WERI-Rb-1 (cell line): Measurements from ENCODE around the gene ARID3C.
A peak's percentile ranks its signal among the peaks of the same experiment; 100 is the strongest.

Experiments used
- DNase-seq: peaks from one replicate; pipeline ENCODE4 v3.0.0-alpha.2; 2020
- H3K27ac ChIP-seq: fragments of 250-450 bp; sonication (Bioruptor Pico); 2 replicates; pipeline ENCODE4 v1.5.1; 2020; ENCODE audit warnings: mild to moderate bottlenecking, moderate library complexity
- H3K27me3 ChIP-seq: fragments of 250-450 bp; sonication (Bioruptor Pico); 2 replicates; pipeline ENCODE4 v1.5.1; 2021; ENCODE audit warnings: mild to moderate bottlenecking, low read depth, moderate library complexity; ENCODE audit not compliant: insufficient read depth, severe bottlenecking
- H3K36me3 ChIP-seq: fragments of 250-450 bp; sonication (Bioruptor Pico); 2 replicates; pipeline ENCODE4 v1.5.1; 2020; ENCODE audit warnings: mild to moderate bottlenecking, moderate library complexity
- H3K4me3 ChIP-seq: 2 replicates; pipeline ENCODE4 v1.5.1; 2011; ENCODE audit warnings: low read depth, mild to moderate bottlenecking, control low read depth, low read length
- H3K9me3 ChIP-seq: fragments of 250-450 bp; sonication (Bioruptor Pico); 2 replicates; pipeline ENCODE4 v1.5.1; 2021; ENCODE audit warnings: mild to moderate bottlenecking, moderate library complexity; ENCODE audit not compliant: severe bottlenecking
- TF ChIP-seq, protein P1 (sequence below): IDR thresholded peaks from 2 replicates; pipeline ENCODE4 v1.5.1; 2011; ENCODE audit warnings: low read depth, mild to moderate bottlenecking, control low read depth, inconsistent platforms, low read length

ARID3C gene

DNA sequence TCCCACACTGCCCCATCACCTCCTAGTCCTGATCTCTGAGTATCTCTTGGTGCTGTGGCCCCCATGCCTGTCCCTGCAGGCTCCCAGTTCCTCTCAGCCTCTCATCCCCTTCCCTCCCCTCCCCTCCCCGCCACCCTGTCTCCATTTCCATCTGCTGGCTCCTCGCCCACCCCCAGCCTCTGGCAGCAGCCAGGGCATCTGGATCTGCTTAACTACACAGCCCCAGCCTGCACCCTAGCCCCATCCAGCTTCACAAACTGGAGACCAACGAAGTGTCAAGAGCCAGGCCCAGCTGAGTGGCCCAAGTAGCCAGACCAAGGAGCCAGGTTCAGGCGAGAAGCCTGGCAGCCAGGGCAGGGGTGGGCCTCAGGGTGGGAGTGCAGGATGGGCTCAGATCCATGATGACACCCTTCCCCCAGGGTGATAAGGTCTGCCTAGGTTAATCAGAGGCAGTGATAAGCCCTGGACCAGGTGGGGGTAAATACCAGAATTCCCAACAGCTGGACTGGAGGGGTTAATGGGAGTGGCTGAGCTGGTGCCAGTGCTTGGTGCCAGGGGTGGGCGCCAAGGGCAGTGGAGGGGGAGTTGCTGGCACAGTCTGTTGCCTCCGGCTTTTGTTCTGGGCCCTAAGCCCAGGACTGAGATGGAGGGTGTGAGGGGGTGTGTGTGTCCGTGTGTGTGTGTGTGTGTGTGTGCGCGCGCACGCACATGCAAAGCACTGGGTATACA is 25.6 kb upstream of the ARID3C start:
- TF ChIP-seq, protein P1, sequence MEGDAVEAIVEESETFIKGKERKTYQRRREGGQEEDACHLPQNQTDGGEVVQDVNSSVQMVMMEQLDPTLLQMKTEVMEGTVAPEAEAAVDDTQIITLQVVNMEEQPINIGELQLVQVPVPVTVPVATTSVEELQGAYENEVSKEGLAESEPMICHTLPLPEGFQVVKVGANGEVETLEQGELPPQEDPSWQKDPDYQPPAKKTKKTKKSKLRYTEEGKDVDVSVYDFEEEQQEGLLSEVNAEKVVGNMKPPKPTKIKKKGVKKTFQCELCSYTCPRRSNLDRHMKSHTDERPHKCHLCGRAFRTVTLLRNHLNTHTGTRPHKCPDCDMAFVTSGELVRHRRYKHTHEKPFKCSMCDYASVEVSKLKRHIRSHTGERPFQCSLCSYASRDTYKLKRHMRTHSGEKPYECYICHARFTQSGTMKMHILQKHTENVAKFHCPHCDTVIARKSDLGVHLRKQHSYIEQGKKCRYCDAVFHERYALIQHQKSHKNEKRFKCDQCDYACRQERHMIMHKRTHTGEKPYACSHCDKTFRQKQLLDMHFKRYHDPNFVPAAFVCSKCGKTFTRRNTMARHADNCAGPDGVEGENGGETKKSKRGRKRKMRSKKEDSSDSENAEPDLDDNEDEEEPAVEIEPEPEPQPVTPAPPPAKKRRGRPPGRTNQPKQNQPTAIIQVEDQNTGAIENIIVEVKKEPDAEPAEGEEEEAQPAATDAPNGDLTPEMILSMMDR, result no peak
- H3K4me3 ChIP-seq, result no peak overlapping the region
- peaks cover 2% of the 10 kb centered on the region; the same call in 1 of the 2 replicates for H3K36me3 ChIP-seq
- DNase-seq, result peak; percentile 75
- no peaks in the 10 kb centered on the region for H3K27me3 ChIP-seq
- no peaks in the 10 kb centered on the region for H3K9me3 ChIP-seq
- H3K27ac ChIP-seq, result peak overlapping the region; percentile 81

DNA sequence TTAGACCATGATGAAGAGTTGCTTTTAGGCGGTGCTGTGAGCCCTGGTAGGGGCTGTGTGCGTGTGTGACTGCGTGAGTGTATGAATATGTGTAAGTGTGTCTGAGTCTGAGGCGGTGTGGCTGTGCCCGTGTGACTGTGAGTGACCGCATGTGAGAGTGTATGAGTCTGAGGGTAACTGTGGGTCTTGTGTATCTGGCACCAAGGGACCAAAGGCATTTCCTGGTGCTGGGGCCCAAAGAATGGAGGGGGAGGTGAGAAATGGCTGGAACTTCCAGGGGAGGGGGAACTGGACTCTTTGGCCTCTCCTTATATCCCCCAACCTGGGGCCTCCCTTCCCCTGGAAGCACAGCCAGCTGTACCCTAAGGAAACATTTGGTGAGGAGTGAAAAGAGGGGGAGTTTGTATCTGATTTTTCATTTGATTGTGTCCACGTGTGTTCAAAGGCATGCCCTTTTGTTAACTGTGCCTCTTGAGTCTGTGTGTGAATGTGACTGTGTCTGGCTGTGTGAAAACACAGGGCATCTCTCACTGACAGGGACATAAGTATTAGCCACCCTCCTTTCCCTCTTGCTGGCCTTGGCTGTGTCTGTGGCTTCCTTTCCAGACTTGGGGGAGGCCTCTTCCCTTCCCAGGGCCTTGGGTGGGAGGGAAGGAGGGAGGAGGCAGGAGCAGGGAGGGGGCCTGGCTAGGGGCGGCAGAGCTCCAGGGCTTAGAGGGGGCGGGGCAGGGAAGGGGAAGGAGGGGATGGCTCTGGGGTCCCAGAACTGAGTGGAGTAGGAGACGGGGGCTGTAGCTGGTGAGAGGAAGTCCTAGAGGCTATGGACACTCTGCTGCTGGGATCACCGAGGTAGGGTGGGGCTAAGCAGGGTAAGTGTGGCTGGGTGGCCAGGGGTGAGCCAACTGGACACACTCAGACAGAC is 24.5 kb upstream of the ARID3C start:
- Histone ChIP-seq H3K9me3 (no peaks in the 10 kb centered on the region), H3K36me3 (peaks cover 13% of the 10 kb centered on the region), H3K4me3 (no peak overlapping the region), H3K27me3 (no peaks in the 10 kb centered on the region), H3K27ac (peak overlapping the region; percentile 81)
- DNase-seq, result peak; percentile 66
- TF ChIP-seq, protein P1, result no peak

DNA sequence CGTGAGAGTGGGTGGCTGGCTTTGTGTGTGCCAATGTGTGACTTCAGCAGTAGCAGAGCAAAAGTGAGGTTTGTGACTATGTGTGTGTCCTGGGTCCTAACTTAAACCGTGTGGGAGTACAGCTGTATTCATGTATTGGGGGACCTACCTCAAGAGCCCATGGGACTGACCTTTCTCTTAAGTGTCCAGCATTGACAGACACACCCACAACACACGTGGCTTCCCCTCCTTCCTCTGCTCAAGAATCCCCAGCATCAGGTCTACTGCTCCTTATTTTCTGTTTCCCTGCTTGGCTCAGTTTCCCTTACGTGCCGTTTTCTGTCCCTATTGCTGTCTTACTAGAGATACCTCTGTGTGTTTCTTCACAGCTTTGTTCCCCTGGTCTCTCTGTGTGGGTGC is 23.7 kb upstream of the ARID3C start:
- no peak for DNase-seq
- Histone ChIP-seq H3K27ac (peak overlapping the region; percentile 81), H3K27me3 (no peaks in the 10 kb centered on the region), H3K36me3 (peaks cover 15% of the 10 kb centered on the region), H3K4me3 (peak overlapping the region; percentile 51), H3K9me3 (no peaks in the 10 kb centered on the region)
- TF ChIP-seq, protein P1, result no peak

DNA sequence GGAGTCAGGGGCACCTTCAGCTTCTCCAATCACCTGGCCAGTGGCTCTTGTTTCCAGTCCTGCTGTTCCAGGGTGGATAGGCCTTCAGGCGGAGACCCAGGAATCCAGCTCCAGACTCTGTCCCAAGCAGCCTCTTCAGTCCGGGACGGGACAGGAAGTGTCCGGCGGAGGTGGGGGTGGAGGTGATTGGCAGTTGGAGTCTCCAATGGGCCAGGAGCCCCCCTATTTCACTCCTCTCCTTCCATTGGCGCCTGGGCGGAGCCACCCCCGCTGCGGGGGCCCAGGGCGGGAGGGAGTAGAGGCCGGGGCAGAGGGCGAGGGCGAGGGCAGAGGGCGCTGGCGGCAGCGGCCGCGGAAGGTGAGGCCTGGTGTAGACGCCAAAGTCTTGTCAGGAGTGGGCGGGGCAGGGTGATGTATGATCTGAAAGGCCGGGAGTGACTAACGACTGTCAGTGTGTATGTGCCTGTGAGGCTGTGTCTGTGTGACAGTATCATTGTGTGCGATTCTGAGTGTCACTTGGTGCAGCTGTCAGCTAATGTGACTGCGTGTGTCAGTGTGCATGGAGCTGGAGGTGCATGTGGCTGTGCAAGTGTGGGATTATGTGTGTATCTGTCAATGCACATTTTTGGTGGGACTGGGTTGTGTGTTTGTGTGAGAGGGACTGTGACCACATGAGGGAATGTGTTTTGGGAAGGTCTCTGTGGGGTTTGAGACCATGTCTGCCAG is 23.2 kb upstream of the ARID3C start, which contains the start of gene IL11RA:
TSS of gene IL11RA (plus strand) at position 310 of the 726 bp plus-strand sequence. CDS start 3,033 bp downstream, outside the sequence.
- peak; percentile 91 for DNase-seq
- H3K27ac ChIP-seq, result peak within 1 kb of the TSS; percentile 81
- H3K9me3 ChIP-seq, result no peaks in the 10 kb centered on the region
- H3K36me3 ChIP-seq, result peaks cover 15% of the 10 kb centered on the region
- H3K4me3 ChIP-seq, result peak within 1 kb of the TSS; percentile 51
- H3K27me3 ChIP-seq, result no peaks in the 10 kb centered on the region
- TF ChIP-seq, protein P1, result no peak

DNA sequence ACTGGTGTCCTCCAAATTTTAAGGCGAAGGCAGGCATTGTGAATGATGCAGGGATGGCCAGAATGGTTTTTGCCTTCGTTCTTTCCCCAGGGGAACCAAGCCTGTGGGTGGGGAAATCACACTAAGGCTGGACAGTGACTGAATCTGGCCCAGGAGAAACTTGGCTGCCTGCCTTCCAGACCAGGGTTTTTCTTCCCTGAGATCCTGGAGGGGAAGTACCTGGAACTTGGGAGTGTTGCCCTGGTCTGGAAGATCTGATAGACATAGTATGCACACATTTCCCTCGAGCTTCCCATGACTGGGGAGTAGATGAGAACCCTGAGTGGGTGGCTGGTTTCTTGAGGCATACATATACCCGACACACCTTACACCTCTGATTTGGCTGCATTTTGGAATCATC is 22.5 kb upstream of the ARID3C start:
- DNase-seq, result no peak
- H3K27ac ChIP-seq, result peak overlapping the region; percentile 81
- TF ChIP-seq, protein P1, result no peak
- no peaks in the 10 kb centered on the region for H3K9me3 ChIP-seq
- peak overlapping the region; percentile 51 for H3K4me3 ChIP-seq
- no peaks in the 10 kb centered on the region for H3K27me3 ChIP-seq
- H3K36me3 ChIP-seq, result peaks cover 15% of the 10 kb centered on the region
